ENCODE data around the gene CAPN1. TPM values are rescaled to one million over a fixed set of nuclear protein-coding genes. Genes with fewer than 3 reads are reported as not detected.

The CAPN1 gene
- total and polyA plus RNA-seq, 9 of the 15 experiments (the other 6 are each of a cell fraction or from before 2014, with no cell fraction given) = 3.5 to 199 (median 61.6) TPM

DNA sequence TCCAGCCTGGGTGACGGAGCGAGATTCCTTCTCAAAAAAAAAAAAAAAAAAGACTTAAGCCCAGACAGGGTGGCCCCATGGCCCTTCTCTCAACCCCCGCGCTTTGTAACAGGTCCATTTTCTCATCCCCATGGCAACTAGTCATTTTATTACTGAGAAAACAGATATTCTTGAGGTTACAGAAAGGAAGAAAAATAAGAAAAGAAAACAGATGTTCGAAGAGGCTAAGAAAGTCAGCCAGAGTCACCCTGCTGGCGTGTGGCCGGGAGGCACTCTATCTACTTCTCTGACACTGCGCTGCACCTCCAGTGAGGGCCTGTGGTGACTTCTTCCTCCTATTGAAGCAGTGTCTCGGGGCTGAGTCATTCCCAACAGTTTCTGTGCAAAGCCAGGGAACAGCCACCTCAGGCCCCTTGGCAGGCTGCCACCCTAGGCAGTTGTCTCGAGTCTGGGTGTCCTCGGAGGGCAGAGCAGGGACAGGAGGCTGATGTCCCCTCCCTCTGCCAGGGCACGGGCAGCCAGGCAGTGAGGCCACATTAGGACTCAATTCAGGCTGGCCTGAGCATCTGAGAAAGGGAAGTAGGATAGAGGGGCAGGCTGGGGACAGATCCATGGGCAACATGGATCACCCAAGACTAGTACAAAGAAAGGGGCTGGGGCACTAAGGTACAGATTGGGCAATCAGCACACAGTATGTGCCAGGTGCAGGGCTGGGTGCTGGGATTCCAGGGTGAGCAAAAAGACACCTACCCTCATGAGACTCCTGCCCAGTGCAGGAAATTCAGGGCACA, 31.0 kb upstream of the CAPN1 start (continued):
- TF ChIP-seq, protein P1, sequence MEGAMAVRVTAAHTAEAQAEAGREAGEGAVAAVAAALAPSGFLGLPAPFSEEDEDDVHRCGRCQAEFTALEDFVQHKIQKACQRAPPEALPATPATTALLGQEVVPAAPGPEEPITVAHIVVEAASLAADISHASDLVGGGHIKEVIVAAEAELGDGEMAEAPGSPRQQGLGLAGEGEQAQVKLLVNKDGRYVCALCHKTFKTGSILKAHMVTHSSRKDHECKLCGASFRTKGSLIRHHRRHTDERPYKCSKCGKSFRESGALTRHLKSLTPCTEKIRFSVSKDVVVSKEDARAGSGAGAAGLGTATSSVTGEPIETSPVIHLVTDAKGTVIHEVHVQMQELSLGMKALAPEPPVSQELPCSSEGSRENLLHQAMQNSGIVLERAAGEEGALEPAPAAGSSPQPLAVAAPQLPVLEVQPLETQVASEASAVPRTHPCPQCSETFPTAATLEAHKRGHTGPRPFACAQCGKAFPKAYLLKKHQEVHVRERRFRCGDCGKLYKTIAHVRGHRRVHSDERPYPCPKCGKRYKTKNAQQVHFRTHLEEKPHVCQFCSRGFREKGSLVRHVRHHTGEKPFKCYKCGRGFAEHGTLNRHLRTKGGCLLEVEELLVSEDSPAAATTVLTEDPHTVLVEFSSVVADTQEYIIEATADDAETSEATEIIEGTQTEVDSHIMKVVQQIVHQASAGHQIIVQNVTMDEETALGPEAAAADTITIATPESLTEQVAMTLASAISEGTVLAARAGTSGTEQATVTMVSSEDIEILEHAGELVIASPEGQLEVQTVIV (CRISPR knock-in tag; IDR thresholded peaks at IDR 0.05; ENCODE audit: borderline replicate concordance) = no peak
- TF ChIP-seq MYC (IDR thresholded peaks at IDR 0.05; ENCODE audit: low read depth, low read length) = 0 out of 2 replicates have a peak, but pooled peaks have one; percentile 16
- TF ChIP-seq MYC (CRISPR knock-in tag; IDR thresholded peaks at IDR 0.05; ENCODE audit: borderline replicate concordance, low read depth) = no peak

DNA sequence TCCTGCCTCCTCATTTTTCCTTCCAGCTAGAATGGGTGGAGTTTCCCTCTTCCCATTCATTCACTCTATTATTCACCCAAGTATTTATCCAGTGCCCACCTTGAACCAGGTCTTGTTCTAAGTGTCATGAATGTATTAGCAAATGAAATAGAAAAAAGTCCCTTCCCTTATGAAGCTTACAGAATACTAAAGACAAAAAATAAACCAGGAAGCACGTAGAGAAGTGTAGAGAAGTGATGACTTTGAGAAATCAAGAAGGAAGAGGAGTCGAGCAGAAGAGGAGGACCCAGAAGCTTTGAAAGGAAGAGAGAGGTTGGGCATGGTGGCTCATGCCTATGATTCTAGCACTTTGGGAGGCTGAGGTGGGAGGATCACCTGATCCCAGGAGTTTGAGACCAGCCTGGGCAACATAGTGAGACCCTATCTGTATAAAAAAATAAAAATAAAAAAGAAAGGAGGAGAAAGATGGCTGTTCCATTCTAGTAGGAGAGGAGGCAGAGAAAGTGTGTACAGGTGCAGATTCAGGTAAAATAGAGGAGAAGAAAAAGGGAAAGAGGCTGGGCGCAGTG, 30.3 kb upstream of the CAPN1 start:
- H3K4me2 ChIP-seq (ENCODE audit: insufficient read depth, low read length) = peak overlapping the region; percentile 68; the same call in 1 of the 2 replicates
- peaks cover 20 to 26% of the 10 kb centered on the region in 2 experiments for H3K4me1 ChIP-seq (replicated peaks in 1 of 2; ENCODE audit: control insufficient read depth in 2 of 2, insufficient read depth in 2 of 2, low read length in 2 of 2)
- TF ChIP-seq, protein P2, sequence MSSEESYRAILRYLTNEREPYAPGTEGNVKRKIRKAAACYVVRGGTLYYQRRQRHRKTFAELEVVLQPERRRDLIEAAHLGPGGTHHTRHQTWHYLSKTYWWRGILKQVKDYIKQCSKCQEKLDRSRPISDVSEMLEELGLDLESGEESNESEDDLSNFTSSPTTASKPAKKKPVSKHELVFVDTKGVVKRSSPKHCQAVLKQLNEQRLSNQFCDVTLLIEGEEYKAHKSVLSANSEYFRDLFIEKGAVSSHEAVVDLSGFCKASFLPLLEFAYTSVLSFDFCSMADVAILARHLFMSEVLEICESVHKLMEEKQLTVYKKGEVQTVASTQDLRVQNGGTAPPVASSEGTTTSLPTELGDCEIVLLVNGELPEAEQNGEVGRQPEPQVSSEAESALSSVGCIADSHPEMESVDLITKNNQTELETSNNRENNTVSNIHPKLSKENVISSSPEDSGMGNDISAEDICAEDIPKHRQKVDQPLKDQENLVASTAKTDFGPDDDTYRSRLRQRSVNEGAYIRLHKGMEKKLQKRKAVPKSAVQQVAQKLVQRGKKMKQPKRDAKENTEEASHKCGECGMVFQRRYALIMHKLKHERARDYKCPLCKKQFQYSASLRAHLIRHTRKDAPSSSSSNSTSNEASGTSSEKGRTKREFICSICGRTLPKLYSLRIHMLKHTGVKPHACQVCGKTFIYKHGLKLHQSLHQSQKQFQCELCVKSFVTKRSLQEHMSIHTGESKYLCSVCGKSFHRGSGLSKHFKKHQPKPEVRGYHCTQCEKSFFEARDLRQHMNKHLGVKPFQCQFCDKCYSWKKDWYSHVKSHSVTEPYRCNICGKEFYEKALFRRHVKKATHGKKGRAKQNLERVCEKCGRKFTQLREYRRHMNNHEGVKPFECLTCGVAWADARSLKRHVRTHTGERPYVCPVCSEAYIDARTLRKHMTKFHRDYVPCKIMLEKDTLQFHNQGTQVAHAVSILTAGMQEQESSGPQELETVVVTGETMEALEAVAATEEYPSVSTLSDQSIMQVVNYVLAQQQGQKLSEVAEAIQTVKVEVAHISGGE (CRISPR knock-in tag; IDR thresholded peaks at IDR 0.05) = 0 out of 6 replicates have a peak, but pooled peaks of 1 of the 3 experiments have one; percentile 4
- no peak for TF ChIP-seq FOS (IDR thresholded peaks at IDR 0.05; ENCODE audit: extremely low read depth, insufficient read length)
- peak; percentile 74 for TF ChIP-seq ZNF121 (CRISPR knock-in tag; conservative IDR thresholded peaks at IDR 0.05)
- TF ChIP-seq CHCHD3 (CRISPR knock-in tag; IDR thresholded peaks at IDR 0.05) = no peak
- intact Hi-C loops (cut with micrococcal nuclease) = no loop called here
- H3K27me3 ChIP-seq (ENCODE audit: control insufficient read depth in 2 of 2, insufficient read depth in 2 of 2, low read length in 2 of 2) = no peaks in the 10 kb centered on the region
- 48% methylated on average over 2 of the region's 3 CpGs for WGBS (ENCODE audit: insufficient coverage, low coverage, missing lambda C conversion rate)
- no peaks in the 10 kb centered on the region for H3K79me2 ChIP-seq (ENCODE audit: control insufficient read depth, insufficient read depth, low read length)
- ChIA-PET POLR2A (interaction anchor here (0.8 to 3.3 kb wide), 4 partner anchors 17 to 22 kb away, joined by 3 to 25 read pairs (median 4); partner anchors contain the start of genes SPDYC and SYVN1), CTCF (ENCODE audit: low intra/inter-chr PET ratio) (no interaction called here)
- H4K20me1 ChIP-seq (replicated peaks; ENCODE audit: control insufficient read depth, insufficient read depth, low read length) = no peaks in the 10 kb centered on the region
- in situ Hi-C loops (cut with MboI) = no loop called here
- H2AFZ ChIP-seq (ENCODE audit: low read depth, low read length) = peak overlapping the region; percentile 96
- H3K9ac ChIP-seq (ENCODE audit: insufficient read depth in 1 of 2, low read depth in 2 of 2, low read length in 2 of 2) = peak overlapping the region; percentile 48 to 89; a peak in 3 of 4 replicates
- H3K27ac ChIP-seq (ENCODE audit: extremely low read depth, low read depth, low read length) = peak overlapping the region; percentile 82
- ATAC-seq (no peak), FAIRE-seq (no peak), DNase-seq (ENCODE audit: extremely low read depth in 1 of 4, low spot score in 3 of 4) (no peak)
- no peaks in the 10 kb centered on the region for H3K9me1 ChIP-seq (ENCODE audit: control insufficient read depth, insufficient read depth, low read length)
- BruUV-seq (replicated peaks) = no TSS peak
- H3K36me3 ChIP-seq (ENCODE audit: control insufficient read depth, insufficient read depth, low read length) = no peaks in the 10 kb centered on the region
- H3K9me3 ChIP-seq (replicated peaks; ENCODE audit: control insufficient read depth, insufficient read depth, low read depth, low read length) = no peaks in the 10 kb centered on the region; the same call in 1 of the 2 replicates
- H3K4me3 ChIP-seq = no peak overlapping the region

Measured in K562 (cell line).